B cell (primary cell): Measurements from ENCODE around the gene NUP93.

Experiments used
- EZH2 ChIP-seq: IDR thresholded peaks from 2 replicates; pipeline ENCODE4 v1.6.1; 2012; ENCODE audit warnings: borderline replicate concordance, low read depth, mild to moderate bottlenecking, moderate library complexity, low read length; ENCODE audit not compliant: insufficient read depth, poor library complexity, severe bottlenecking
- TF ChIP-seq, protein P1 (sequence below): fragments of 200-600 bp; IDR thresholded peaks from one replicate; pipeline ENCODE4 v1.8.0; 2022; ENCODE audit warnings: antibody characterized with exemption, mild to moderate bottlenecking

DNA sequence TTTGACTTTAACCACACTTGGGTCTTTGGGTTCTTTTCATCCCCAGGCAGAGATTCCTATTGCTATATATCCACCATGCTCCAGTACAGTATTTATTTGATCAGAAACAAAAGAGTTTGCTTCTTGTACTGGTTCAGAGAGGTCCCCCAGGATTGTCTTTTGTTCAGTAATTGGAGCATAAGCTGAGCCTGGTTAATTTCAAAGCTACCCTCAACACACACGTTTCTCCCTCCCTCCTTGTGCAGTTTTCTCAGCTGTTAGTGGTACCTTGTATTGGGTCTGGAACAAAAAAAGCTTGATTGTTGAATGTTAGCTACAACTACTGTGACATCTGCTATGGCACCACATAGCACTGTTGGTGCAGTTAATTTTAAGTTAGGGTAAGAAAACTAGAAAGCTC, 50.0 kb downstream of the NUP93 start:
- TF ChIP-seq EZH2, result no peak
- TF ChIP-seq, protein P1, sequence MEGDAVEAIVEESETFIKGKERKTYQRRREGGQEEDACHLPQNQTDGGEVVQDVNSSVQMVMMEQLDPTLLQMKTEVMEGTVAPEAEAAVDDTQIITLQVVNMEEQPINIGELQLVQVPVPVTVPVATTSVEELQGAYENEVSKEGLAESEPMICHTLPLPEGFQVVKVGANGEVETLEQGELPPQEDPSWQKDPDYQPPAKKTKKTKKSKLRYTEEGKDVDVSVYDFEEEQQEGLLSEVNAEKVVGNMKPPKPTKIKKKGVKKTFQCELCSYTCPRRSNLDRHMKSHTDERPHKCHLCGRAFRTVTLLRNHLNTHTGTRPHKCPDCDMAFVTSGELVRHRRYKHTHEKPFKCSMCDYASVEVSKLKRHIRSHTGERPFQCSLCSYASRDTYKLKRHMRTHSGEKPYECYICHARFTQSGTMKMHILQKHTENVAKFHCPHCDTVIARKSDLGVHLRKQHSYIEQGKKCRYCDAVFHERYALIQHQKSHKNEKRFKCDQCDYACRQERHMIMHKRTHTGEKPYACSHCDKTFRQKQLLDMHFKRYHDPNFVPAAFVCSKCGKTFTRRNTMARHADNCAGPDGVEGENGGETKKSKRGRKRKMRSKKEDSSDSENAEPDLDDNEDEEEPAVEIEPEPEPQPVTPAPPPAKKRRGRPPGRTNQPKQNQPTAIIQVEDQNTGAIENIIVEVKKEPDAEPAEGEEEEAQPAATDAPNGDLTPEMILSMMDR, result no peak
